Ovary (tissue), 9 donors: ENCODE results near the gene ADARB2. TPM values are rescaled to one million over a fixed set of nuclear protein-coding genes. Genes with fewer than 3 reads are reported as not detected.

ENCODE experiments used
- DNase-seq, 5 donors: peaks; one replicate each; pipeline ENCODE4 v3.0.0-alpha.2; 2019 to 2020
- H3K27ac ChIP-seq, 2 donors: fragments of 200-600 bp; one replicate each; pipeline versions ENCODE4 v1.5.1 to v1.8.0; 2019 to 2022
- H3K27me3 ChIP-seq: fragments of 200-600 bp; one replicate; pipeline ENCODE4 v1.8.0; 2022
- H3K36me3 ChIP-seq: fragments of 200-600 bp; sonication (generic); one replicate; pipeline ENCODE4 v1.5.1; 2019
- H3K4me1 ChIP-seq: one replicate; pipeline ENCODE4 v1.8.1; 2013; ENCODE audit warnings: mild to moderate bottlenecking, moderate library complexity; ENCODE audit not compliant: insufficient read depth
- H3K4me3 ChIP-seq: fragments of 200-600 bp; sonication (generic); one replicate; pipeline ENCODE4 v1.5.1; 2017
- H3K9me3 ChIP-seq, 2 donors: fragments of 200-600 bp in 1 of 2; sonication (generic) in 1 of 2; one replicate each; pipeline versions ENCODE4 v1.5.1 to v1.8.1; 2013 to 2019; ENCODE audit warnings: mild to moderate bottlenecking in 1 of 2, moderate library complexity in 1 of 2
- CTCF ChIP-seq, 3 donors: fragments of 450-650 bp in 2 of 3; fragments of 200-600 bp in 1 of 3; IDR thresholded peaks; one replicate each; pipeline versions ENCODE4 v1.5.1 to v1.8.0; 2016 to 2022; ENCODE audit warnings: antibody characterized with exemption in 3 of 3, mild to moderate bottlenecking in 1 of 3
- EP300 ChIP-seq: sonication (generic); formaldehyde crosslinking; IDR thresholded peaks from one replicate; pipeline ENCODE4 v1.6.1; 2017; ENCODE audit warnings: antibody characterized with exemption
- POLR2A ChIP-seq: fragments of 450-650 bp; IDR thresholded peaks from one replicate; pipeline ENCODE4 v1.6.1; 2017; ENCODE audit warnings: antibody characterized with exemption, mild to moderate bottlenecking, moderate library complexity
- WGBS, 3 donors: extraction: QIAGEN DNeasy Blood & Tissue Kit in 1 of 3; methylation state at CpG; one replicate each; pipeline versions ENCODE4 v1.1.5 to v1.1.7; 2013 to 2017; 5-methylcytosine and 5-hydroxymethylcytosine counted together
- intact Hi-C, 4 donors: fragments of 100-400 bp; cut with DNase I; formaldehyde crosslinking; loops; one replicate each; pipeline versions ENCODE4 v1.11.0 to v1.15.1; 2022 to 2023
- polyA plus RNA-seq, 2 donors: library from polyadenylated mRNA; stranded (reverse); fragments of 200-250 nt in 1 of 2; fragments of 350-450 nt in 1 of 2; fragmentation: Illumina TruSeq in 1 of 2; extraction: RNeasy Lipid Tissue Mini Kit (QIAGEN cat#74804) in 1 of 2; gene quantifications; one replicate each; pipeline ENCODE4 v1.2.3, GENCODE V29; 2013 to 2014
- total RNA-seq, 7 donors: library from RNA; depleted of rRNA in 2 of 7; stranded (reverse); fragments of >200 nt in 2 of 7; fragmentation: NEBNext Ultra II Directional in 3 of 7; extraction: Animal tissue kit (Norgen Biotek cat#: 25700) in 3 of 7; gene quantifications; one replicate each; pipeline versions ENCODE4 v1.1.0 to v1.2.4, GENCODE V29; 2016 to 2023
- donor health status: DM: no; HTN: no; CAD: no; lungs with moderate emphysema.
- donor health status: DM: no; HTN: no; CAD: no.
- donor health status: Bipolar disorder and iron deficiency.
- donor health status: DM: yes; HTN: yes; CAD: no.
- donor health status: DM: no; HTN: no; CAD: no.
- donor health status: DM: yes; HTN: yes; CAD: no.

The ADARB2 gene
- total and polyA plus RNA-seq, 9 donors = 0.12 to 2.0 (median 0.36) TPM; not detected in 2

DNA sequence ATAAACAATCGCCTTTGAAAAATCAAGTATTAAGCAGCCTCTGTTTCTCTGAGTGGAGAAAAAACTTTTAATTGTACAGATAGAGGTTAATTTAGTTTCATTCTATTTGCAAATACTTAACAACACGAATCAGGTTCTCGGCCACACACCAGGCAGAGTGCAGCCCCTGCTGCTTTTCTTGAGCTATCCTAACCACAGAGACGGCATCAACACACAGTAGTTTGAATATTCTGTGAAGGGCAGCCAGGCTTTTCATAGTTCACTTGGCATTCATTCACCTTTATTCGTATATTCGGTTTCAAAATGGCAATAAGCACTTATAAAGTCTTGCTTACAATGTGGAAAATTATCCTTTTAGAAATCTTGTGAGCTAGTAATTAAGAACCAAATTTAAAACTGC lies 5.7 kb downstream of the ADARB2 start:
- DNase-seq = no peak
- H3K9me3 ChIP-seq = no peaks in the 10 kb centered on the region
- no peaks in the 10 kb centered on the region for H3K4me1 ChIP-seq
- intact Hi-C loops = no loop called here
- whole genome bisulfite sequencing, 3 donors = 73 to 79% (median 78%) methylated on average over 6 of the region's 6 CpGs
- no peaks in the 10 kb centered on the region for H3K36me3 ChIP-seq
- no peak overlapping the region for H3K4me3 ChIP-seq
- H3K27me3 ChIP-seq = no peaks in the 10 kb centered on the region
- TF ChIP-seq POLR2A (no peak), EP300 (no peak), CTCF (IDR thresholded peaks at IDR 0.05) (no peak)
- no peak overlapping the region for H3K27ac ChIP-seq

DNA sequence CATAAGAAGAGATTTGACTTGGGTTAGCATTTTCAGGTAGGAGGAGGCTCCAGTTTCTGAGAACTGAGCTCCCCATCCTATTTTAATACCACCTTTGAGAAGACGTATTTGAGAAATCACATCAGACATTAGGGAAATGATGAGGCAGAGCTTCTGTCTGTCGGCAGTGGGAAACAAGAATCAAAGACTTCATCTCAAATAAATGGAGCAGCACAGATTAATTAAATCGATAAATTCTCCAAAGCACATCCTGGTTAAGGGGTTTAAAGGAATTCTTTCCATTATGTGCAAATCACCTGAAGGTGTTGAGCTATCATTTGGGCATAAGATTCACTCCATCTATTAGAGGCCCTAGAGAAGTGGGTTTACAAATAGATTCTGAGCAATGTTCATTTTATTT lies 7.6 kb downstream of the ADARB2 start:
- H3K36me3 ChIP-seq = no peaks in the 10 kb centered on the region
- H3K9me3 ChIP-seq = no peaks in the 10 kb centered on the region
- H3K27ac ChIP-seq = no peak overlapping the region
- H3K27me3 ChIP-seq = no peaks in the 10 kb centered on the region
- 85 to 92% (median 90%) methylated on average over 3 of the region's 3 CpGs for WGBS, 3 donors
- TF ChIP-seq POLR2A = no peak
- TF ChIP-seq EP300 = no peak
- TF ChIP-seq CTCF (IDR thresholded peaks at IDR 0.05) = no peak
- no peaks in the 10 kb centered on the region for H3K4me1 ChIP-seq
- no peak overlapping the region for H3K4me3 ChIP-seq
- DNase-seq = no peak
- intact Hi-C loops = no loop called here

DNA sequence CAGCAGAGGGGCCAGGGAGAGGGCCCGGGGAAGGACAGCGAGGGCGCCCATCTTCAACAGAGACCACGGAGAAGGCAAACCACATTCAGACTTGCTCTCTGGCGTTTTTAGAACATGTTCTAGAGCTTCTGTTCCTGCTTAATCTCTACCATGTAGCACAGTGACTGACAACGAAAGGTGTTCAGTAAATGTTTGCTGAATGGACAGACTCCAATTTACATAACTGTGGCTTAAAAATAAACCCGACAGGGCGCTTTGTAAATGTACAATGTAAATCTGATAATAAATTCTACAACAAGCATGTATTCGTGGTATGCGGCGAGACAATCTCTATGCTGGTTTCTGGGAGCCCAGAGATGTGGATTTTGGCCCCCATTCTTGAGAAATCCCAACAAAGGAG lies 10.5 kb downstream of the ADARB2 start:
- no peak for DNase-seq
- no peak overlapping the region for H3K4me3 ChIP-seq
- WGBS, 3 donors = 85 to 89% (median 88%) methylated on average over 11 of the region's 11 CpGs
- no peaks in the 10 kb centered on the region for H3K27me3 ChIP-seq
- intact Hi-C loops = no loop called here
- H3K27ac ChIP-seq = no peak overlapping the region
- no peaks in the 10 kb centered on the region for H3K9me3 ChIP-seq
- TF ChIP-seq CTCF (IDR thresholded peaks at IDR 0.05) (no peak), EP300 (no peak), POLR2A (no peak)
- H3K4me1 ChIP-seq = no peaks in the 10 kb centered on the region
- no peaks in the 10 kb centered on the region for H3K36me3 ChIP-seq

GRCh38 chr10:1724921-1725488 lies 12.3 kb downstream of the ADARB2 start:
- intact Hi-C loops = no loop called here

More at GRCh38 chr10:1724921-1725488, 12.3 kb downstream of the ADARB2 start:
- TF ChIP-seq CTCF (IDR thresholded peaks at IDR 0.05) = no peak
- no peak for TF ChIP-seq EP300
- no peak for TF ChIP-seq POLR2A
- Histone ChIP-seq H3K36me3 (no peaks in the 10 kb centered on the region), H3K27me3 (no peaks in the 10 kb centered on the region), H3K9me3 (no peaks in the 10 kb centered on the region), H3K4me3 (no peak overlapping the region), H3K4me1 (no peaks in the 10 kb centered on the region), H3K27ac (no peak overlapping the region)
- no peak for DNase-seq
- WGBS, 3 donors = 91 to 94% (median 92%) methylated on average over 15 of the region's 15 CpGs
